Upper lobe of left lung (tissue), 4 donors: Measurements from ENCODE around the gene RNLS.

Experiments
- CTCF ChIP-seq, 6 experiments: fragments of 450-650 bp in 4 of 6; fragments of 200-600 bp in 2 of 6; sonication (generic) in 2 of 6; IDR thresholded peaks; one replicate each; pipeline ENCODE4 v1.5.1; 2016 to 2019; ENCODE audit warnings: antibody characterized with exemption in 6 of 6
- EP300 ChIP-seq, 4 donors: sonication (generic); formaldehyde crosslinking; IDR thresholded peaks; one replicate each; pipeline ENCODE4 v1.5.1; 2017; ENCODE audit warnings: antibody characterized with exemption in 4 of 4, control low read depth in 2 of 4
- POLR2AphosphoS5 ChIP-seq, 2 donors: sonication (generic); formaldehyde crosslinking; IDR thresholded peaks; one replicate each; pipeline ENCODE4 v1.5.1; 2017; ENCODE audit warnings: antibody characterized with exemption in 2 of 2

GRCh38 chr10:88497913-88498312 is 85.2 kb downstream of the RNLS start:
- no peak for TF ChIP-seq CTCF (IDR thresholded peaks at IDR 0.05)
- TF ChIP-seq EP300 (IDR thresholded peaks at IDR 0.05): no peak
- TF ChIP-seq POLR2AphosphoS5 (IDR thresholded peaks at IDR 0.05): no peak
